Stimulated activated CD4-positive, alpha-beta T cell treated with anti-CD3 and anti-CD28 coated beads, TNF-alpha, amount 100 ng/mL, for 24 hours (primary cell): Measurements from ENCODE around the gene XDH.

Experiments used
- DNase-seq, 3 experiments: peaks; one replicate each; pipeline ENCODE4 v3.0.0-alpha.2; 2020; ENCODE audit warnings: low read depth in 3 of 3

Gene XDH

DNA sequence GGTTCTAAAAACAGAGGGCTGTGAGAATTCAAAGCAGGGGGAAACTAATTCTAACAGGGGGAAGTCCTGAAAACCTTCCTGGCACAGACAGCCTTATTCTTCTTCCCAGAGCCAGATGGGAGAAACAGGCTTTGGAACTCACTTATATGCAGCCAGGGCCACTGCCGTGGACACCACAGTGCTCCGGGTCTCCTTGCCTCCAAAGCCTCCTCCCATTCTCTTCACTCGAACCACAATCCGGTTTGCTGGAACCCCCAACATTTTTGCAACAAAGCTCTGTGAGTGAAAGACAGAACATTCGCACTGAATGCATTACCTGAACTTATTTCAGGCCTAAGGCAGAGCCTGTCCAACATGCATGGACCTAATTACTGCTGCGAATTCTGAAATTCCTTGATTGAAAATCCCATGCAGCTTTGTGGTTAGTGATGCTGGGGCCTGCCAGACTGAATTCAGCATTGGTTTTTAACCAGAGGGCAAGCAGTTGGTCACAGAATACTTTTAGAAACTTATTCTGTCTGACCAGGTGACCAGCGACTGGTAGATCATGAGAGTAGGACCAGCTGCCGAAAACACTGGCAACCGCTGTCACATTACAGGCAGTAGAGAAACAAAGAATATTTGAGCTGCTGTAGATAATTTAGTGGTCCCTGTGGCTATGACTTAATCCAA is 48.6 kb downstream of the XDH start:
- no peak for DNase-seq

DNA sequence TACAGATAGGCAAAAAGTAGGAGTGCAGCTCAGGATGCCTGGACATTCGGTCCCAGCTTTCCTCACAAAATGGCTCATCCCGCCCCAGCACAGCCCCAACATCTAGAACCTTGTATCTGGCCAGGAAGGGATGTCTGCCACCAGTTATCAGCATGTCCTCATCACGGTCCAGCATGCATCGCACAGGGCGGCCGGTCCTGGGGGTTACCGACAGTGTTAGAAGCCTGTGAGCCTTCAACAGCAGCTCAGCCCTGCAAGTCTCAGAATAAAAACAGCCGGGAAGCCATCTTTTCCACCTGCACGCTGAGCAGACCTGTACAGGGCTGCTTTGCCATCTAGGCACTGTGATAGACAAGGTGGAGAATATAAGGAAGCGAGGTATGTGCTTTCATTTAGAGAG is 49.2 kb downstream of the XDH start:
- DNase-seq, result no peak

GRCh38 chr2:31363956-31364750 is 50.4 kb downstream of the XDH start:
- no peak for DNase-seq

- no peak for DNase-seq
These were observed 52.0 kb downstream of the XDH start for GRCh38 chr2:31362581-31362980.

GRCh38 chr2:31359229-31359628 is 55.3 kb downstream of the XDH start:
- no peak for DNase-seq

GRCh38 chr2:31354837-31355236 is 59.7 kb downstream of the XDH start:
- no peak for DNase-seq

- no peak for DNase-seq
These were observed 61.4 kb downstream of the XDH start for GRCh38 chr2:31353179-31353578.

DNA sequence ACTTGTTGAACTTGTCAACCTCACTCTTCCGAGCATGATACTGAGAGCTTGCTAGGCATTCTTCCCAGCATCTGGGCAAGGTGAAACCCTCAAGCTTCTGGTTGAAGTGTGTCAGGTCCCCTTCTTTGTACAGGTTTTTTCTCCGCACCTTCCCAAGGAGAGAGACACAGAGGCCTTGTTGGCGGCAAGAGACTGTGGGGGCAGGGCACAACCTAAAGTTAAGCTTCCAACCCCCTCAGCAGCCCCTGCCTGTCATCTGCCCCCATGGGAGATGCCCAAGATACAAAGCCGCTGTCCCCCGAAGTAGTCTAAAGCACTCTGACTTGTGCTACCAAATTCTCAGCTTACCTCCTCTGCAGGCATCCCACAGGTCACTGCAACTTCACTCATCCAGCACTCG is 64.9 kb downstream of the XDH start:
- no peak for DNase-seq

DNA sequence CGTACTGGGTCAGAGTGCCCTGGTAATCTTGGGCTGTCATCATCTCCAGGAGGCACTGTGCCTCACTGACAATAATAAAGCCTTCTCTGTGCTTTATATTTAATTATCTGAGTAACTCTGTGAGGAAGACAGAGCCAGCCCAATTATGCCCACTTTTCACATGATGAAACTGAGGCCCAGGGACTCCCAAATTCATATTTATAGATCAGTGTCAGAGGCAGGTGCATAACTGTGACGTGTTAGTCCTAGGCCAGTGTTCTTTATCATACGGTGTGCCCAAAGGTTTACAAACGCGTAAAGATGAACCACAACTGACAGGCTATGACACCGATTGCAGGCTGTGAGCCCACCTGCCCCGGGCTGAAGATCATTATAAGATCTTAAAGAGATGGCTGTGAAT is 65.4 kb downstream of the XDH start:
- DNase-seq, result no peak

GRCh38 chr2:31348618-31349017 is 65.9 kb downstream of the XDH start:
- no peak for DNase-seq

GRCh38 chr2:31347750-31348149 is 66.8 kb downstream of the XDH start:
- no peak for DNase-seq

GRCh38 chr2:31347319-31347718 is 67.2 kb downstream of the XDH start:
- no peak for DNase-seq

- no peak for DNase-seq
These were observed 70.1 kb downstream of the XDH start for GRCh38 chr2:31344447-31344846.

- no peak for DNase-seq
These were observed 73.2 kb downstream of the XDH start for GRCh38 chr2:31341351-31341750.

- DNase-seq, result no peak
These were observed 74.8 kb downstream of the XDH start for GRCh38 chr2:31339696-31340095.

- DNase-seq, result no peak
These were observed 76.7 kb downstream of the XDH start for GRCh38 chr2:31337860-31338259.

GRCh38 chr2:31337197-31337596 is 77.3 kb downstream of the XDH start:
- no peak for DNase-seq

- DNase-seq, result no peak
These were observed 78.5 kb downstream of the XDH start for GRCh38 chr2:31335921-31336585.

DNA sequence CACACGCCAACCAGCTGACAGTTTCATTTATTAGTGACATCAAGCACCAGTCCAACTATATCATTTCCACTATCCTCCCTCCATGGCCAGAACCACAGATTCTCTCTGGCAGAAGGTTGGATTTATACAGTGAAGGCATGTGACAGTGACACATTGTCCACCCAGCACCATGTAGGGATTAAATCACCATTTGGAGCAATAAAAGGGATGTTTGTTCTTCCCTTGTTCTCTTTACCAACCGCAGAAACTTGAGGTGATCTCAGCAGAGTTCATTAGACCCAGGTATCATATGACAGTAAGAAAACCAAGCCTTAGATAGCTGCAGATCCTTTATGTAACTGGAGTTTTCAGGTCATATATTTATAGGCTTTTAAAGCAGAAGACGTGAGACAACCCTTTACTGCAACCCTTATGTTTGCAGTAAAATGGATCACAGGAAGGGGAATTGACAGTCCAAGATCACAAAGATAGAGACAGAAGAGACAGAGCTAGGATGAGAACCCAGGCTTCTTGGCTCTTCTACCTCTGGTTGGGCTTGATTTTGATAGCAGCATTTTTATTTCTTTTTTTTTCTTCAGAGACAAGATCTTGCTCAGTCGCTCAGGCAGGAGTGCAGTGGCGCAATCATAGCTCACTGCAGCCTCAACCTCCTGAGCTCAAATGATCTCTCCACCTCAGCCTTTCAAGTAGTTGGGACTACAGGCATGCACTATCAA is 80.1 kb downstream of the XDH start:
- DNase-seq, result no peak

- DNase-seq, result peak; percentile 51 to 76 (median 64)
These were observed 80.9 kb downstream of the XDH start for GRCh38 chr2:31333527-31334183.

GRCh38 chr2:31333046-31333445 is 81.5 kb downstream of the XDH start:
- no peak for DNase-seq

DNA sequence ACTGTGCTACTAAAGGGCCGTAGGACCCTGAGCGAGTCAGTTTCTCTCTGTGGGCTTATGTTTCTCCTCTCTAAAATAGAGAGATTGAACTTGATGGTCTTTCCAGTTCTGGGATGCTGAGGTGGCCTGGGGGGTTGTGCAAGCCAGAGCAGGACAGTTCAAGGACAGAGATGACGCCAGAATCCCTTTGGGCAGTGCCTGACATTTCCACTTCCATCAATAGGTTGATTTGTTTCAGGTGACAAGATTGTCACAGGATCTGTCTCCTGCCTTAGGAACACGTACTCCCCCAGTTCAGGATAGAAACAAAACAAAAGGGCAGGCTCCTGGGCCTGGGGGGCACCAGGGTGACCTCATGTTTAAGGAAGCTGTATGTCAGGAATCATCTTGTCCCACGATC is 82.0 kb downstream of the XDH start:
- no peak for DNase-seq
